WERI-Rb-1 (cell line): ENCODE data around the gene TMEM263.
A peak's percentile ranks its signal among the peaks of the same experiment; 100 is the strongest.
"Not testable (repeated sequence)": the region's sequence is repeated elsewhere in the genome, so short reads cannot be mapped to it uniquely, and the experiment has no call there.

Source experiments
- DNase-seq: peaks from one replicate; pipeline ENCODE4 v3.0.0-alpha.2; 2020
- H3K27ac ChIP-seq: fragments of 250-450 bp; sonication (Bioruptor Pico); 2 replicates; pipeline ENCODE4 v1.5.1; 2020; ENCODE audit warnings: mild to moderate bottlenecking, moderate library complexity
- H3K27me3 ChIP-seq: fragments of 250-450 bp; sonication (Bioruptor Pico); 2 replicates; pipeline ENCODE4 v1.5.1; 2021; ENCODE audit warnings: mild to moderate bottlenecking, low read depth, moderate library complexity; ENCODE audit not compliant: insufficient read depth, severe bottlenecking
- H3K36me3 ChIP-seq: fragments of 250-450 bp; sonication (Bioruptor Pico); 2 replicates; pipeline ENCODE4 v1.5.1; 2020; ENCODE audit warnings: mild to moderate bottlenecking, moderate library complexity
- H3K4me3 ChIP-seq: 2 replicates; pipeline ENCODE4 v1.5.1; 2011; ENCODE audit warnings: low read depth, mild to moderate bottlenecking, control low read depth, low read length
- H3K9me3 ChIP-seq: fragments of 250-450 bp; sonication (Bioruptor Pico); 2 replicates; pipeline ENCODE4 v1.5.1; 2021; ENCODE audit warnings: mild to moderate bottlenecking, moderate library complexity; ENCODE audit not compliant: severe bottlenecking
- TF ChIP-seq, protein P1 (sequence below): IDR thresholded peaks from 2 replicates; pipeline ENCODE4 v1.5.1; 2011; ENCODE audit warnings: low read depth, mild to moderate bottlenecking, control low read depth, inconsistent platforms, low read length

The TMEM263 gene

DNA sequence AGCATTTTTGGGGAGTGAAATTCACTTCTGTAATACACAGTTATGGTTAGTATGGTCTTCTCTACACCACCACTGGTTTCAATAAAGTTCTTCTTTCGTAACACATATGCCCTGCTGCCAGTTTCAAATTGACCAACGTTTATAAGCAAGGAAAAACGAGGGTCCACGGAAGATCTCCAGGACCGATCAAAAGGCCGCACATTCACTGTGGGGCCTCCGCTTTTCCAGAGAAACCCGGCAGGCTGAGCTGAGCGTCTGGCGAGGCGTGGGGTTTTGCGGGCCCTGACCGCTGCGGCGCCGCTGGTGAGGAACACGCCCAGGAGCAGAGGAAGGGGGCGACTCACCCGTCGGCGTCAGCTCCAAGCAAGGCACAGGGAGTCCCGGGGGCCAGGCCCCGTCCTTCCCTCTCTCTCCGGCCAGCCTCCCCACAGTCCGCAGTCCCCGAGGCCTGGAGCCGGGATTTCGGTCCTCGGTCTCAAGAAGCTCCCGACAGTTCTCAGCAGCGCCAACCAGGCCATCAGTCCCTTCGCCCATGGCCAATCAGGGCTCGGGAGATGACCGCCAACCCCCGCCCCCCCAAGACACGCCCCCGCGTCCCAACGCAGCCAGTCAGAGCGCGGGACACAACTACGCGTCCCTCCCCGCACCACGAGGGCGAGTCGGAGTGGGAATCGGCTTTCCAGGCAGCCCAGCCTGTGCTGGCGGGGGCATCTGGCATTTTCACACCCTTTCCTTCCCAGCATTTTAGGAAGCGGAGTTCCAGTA lies 31.1 kb downstream of the TMEM263 start, which contains the start of gene MTERF2:
MTERF2 (minus strand) TSS at position 522 of the 765 bp plus-strand sequence. CDS start 8,432 bp downstream, outside the sequence.
- H3K9me3 ChIP-seq: no peaks in the 10 kb centered on the region
- H3K27ac ChIP-seq: peak within 1 kb of the TSS; percentile 85
- no peaks in the 10 kb centered on the region for H3K27me3 ChIP-seq
- TF ChIP-seq, protein P1, sequence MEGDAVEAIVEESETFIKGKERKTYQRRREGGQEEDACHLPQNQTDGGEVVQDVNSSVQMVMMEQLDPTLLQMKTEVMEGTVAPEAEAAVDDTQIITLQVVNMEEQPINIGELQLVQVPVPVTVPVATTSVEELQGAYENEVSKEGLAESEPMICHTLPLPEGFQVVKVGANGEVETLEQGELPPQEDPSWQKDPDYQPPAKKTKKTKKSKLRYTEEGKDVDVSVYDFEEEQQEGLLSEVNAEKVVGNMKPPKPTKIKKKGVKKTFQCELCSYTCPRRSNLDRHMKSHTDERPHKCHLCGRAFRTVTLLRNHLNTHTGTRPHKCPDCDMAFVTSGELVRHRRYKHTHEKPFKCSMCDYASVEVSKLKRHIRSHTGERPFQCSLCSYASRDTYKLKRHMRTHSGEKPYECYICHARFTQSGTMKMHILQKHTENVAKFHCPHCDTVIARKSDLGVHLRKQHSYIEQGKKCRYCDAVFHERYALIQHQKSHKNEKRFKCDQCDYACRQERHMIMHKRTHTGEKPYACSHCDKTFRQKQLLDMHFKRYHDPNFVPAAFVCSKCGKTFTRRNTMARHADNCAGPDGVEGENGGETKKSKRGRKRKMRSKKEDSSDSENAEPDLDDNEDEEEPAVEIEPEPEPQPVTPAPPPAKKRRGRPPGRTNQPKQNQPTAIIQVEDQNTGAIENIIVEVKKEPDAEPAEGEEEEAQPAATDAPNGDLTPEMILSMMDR: no peak
- H3K4me3 ChIP-seq: peak within 1 kb of the TSS; percentile 57
- peaks cover 31% of the 10 kb centered on the region for H3K36me3 ChIP-seq
- peak; percentile 95 for DNase-seq

DNA sequence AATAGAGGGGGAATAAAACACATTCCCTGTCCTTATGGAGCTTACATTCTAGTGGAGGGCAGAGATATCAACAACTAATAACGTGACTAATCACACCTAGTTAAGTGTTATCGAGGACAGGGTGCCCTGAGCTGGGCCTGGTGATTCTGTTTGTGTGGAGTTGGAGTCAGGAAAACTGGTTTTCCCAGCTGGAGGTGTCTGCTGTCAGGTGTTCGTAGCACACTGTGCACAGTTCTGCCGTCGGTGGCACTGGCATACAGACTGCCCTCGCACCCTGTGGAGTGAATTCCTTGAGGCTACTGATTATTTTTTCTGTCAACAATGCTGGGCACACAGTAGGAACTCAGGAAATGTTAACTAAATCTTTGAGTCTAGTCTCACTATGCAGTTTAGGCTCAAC lies 32.1 kb downstream of the TMEM263 start:
- no peak overlapping the region for H3K27ac ChIP-seq
- DNase-seq: no peak
- H3K9me3 ChIP-seq: no peaks in the 10 kb centered on the region
- peaks cover 31% of the 10 kb centered on the region for H3K36me3 ChIP-seq
- TF ChIP-seq, protein P1: no peak
- H3K4me3 ChIP-seq: no peak overlapping the region
- H3K27me3 ChIP-seq: no peaks in the 10 kb centered on the region

DNA sequence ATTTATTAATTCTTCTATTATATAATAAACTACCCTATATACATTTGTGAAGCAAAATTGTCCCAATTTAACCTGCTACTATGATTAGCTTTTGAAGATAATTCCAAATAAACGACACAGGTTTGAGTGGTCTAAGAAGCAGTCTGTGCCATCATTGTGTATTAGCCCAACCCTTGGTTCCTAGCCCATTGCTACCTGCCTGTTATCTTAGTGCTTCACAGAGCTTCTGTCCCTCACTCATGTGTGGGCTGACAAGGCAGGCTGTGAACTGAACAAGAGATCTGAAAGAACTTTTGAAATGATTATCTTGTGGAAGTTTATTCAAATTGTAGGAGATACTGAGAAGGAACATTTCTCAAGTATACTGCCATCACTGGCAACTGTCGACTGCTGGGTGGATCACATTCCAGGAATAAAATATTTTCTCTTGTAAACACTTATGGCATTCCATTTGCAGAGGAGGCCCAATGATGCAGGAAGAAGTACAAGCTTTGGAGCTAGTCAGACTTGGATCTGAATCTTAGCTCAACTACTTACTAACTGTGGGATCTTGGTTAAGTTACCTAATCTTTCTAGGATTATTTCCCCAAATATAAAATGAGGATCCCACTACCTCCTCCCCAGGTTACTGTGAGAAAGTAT lies 39.0 kb downstream of the TMEM263 start:
- Histone ChIP-seq H3K27ac (no peak overlapping the region), H3K27me3 (no peaks in the 10 kb centered on the region), H3K36me3 (peaks cover 14% of the 10 kb centered on the region), H3K9me3 (no peaks in the 10 kb centered on the region), H3K4me3 (no peak overlapping the region)
- no peak for DNase-seq
- TF ChIP-seq, protein P1: no peak

DNA sequence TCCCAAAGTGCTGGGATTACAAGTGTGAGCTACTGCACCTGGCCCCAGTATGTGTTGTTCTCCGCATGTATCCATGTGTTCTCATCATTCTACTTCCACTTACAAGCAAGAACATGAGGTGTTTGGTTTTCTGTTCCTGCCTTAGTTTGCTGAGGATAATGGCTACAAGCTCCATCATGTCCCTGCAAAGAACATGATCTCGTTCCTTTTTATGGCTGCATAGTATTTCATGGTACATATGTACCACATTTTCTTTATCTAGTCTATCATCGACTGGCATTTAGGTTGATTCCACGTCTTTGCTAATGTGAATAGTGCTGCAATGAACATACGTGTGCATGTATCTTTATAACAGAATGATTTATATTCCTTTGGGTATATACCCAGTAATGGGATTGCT lies 40.4 kb downstream of the TMEM263 start:
- H3K27ac ChIP-seq, H3K9me3 ChIP-seq, DNase-seq, H3K4me3 ChIP-seq, H3K27me3 ChIP-seq: not testable (repeated sequence)
- peaks cover 14% of the 10 kb centered on the region for H3K36me3 ChIP-seq

DNA sequence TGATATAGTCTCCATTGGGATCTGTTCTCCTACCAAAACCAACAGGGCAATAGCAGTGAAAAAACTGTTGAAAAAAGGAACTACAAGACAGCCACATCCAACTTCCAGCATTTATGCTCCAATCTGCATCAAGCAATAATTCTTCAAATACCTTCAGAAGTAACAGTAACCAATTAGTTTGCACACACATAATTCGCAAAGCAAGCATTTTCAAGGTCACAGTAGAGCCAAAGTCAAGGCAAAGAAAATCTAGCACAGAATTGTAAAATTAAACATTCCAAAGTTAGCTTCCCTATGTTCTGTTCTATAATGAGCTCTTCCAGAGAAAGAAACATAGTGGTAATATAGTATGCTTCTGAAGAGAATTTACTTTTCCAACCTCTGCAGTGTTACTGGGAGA lies 42.2 kb downstream of the TMEM263 start:
- no peak overlapping the region for H3K4me3 ChIP-seq
- no peaks in the 10 kb centered on the region for H3K27me3 ChIP-seq
- TF ChIP-seq, protein P1: no peak
- H3K27ac ChIP-seq: no peak overlapping the region
- H3K36me3 ChIP-seq: peaks cover 14% of the 10 kb centered on the region
- H3K9me3 ChIP-seq: no peaks in the 10 kb centered on the region
- DNase-seq: no peak

DNA sequence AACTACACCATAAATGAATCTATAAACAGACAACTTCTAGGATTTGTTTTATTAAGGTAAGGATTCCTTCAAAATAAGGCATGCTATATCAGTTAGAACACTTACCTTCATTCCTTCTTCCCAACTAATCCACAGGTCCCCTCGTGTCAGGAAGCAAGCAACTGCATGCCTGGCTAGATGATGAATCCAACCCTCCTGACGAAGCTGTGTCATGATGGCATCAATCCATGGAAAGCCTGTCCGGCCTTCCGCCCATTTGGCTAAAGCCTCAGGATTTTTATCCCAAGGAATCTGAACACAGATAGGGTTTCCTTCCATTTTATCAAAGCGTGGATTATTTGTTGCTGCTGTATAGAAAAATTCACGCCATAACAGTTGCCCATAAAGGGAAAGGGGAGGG lies 43.7 kb downstream of the TMEM263 start:
- no peaks in the 10 kb centered on the region for H3K9me3 ChIP-seq
- H3K36me3 ChIP-seq: peaks cover 14% of the 10 kb centered on the region
- no peak for DNase-seq
- no peaks in the 10 kb centered on the region for H3K27me3 ChIP-seq
- TF ChIP-seq, protein P1: no peak
- H3K4me3 ChIP-seq: no peak overlapping the region
- no peak overlapping the region for H3K27ac ChIP-seq

DNA sequence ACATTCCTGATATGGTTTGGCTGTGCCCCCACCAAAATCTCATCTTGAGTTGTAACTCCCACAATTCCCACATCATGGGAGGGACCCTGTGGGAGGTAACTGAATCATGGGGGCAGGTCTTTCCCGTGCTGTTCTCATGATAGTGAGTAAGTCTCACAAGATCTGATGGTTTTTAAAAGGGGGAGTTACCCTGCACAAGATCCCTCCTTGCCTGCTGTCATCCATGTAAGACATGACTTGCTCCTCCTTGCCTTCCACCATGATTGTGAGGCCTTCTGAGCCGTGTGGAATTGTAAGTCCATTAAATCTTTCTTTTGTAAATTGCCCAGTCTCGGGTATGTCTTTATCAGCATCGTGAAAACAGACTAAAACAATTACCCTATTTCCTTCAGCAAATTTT lies 47.0 kb downstream of the TMEM263 start:
- H3K27me3 ChIP-seq, DNase-seq, H3K36me3 ChIP-seq, H3K9me3 ChIP-seq, H3K27ac ChIP-seq, H3K4me3 ChIP-seq: not testable (repeated sequence)
